Keratinocyte (primary cell): ENCODE results near the gene ATP8A2. TPM values are rescaled to one million over a fixed set of nuclear protein-coding genes. Genes with fewer than 3 reads are reported as not detected.
"Not testable (repeated sequence)": the region's sequence is repeated elsewhere in the genome, so short reads cannot be mapped to it uniquely, and the experiment has no call there.

ENCODE experiments used
- DNase-seq: peaks from one replicate; pipeline ENCODE4 v3.0.0-alpha.2; 2011; ENCODE audit warnings: low read depth, missing footprints, low spot score
- FAIRE-seq: peaks from 2 replicates; lab custom pipeline; 2011; peaks lifted over from hg19 to GRCh38; lab: Jason Lieb, UNC
- H2AFZ ChIP-seq: 2 replicates; pipeline ENCODE4 v1.6.0; 2012; ENCODE audit warnings: low read length, control low read depth, inconsistent platforms; ENCODE audit not compliant: control insufficient read depth
- H3K27ac ChIP-seq: 2 replicates; pipeline ENCODE4 v1.5.1; 2011; ENCODE audit warnings: low read length; ENCODE audit not compliant: control insufficient read depth, insufficient read depth
- H3K27me3 ChIP-seq: 3 replicates; pipeline ENCODE4 v1.6.0; 2011; ENCODE audit warnings: low read length; ENCODE audit not compliant: control insufficient read depth, insufficient read depth; ENCODE audit errors: extremely low read depth
- H3K36me3 ChIP-seq, 2 experiments: 2 replicates in 1 of 2; 3 replicates in 1 of 2; pipeline ENCODE4 v1.5.1; 2011; ENCODE audit warnings: low read length in 2 of 2, mild to moderate bottlenecking in 1 of 2; ENCODE audit not compliant: control insufficient read depth in 2 of 2, insufficient read depth in 2 of 2; ENCODE audit errors: extremely low read depth in 1 of 2
- H3K4me1 ChIP-seq: 3 replicates; pipeline ENCODE4 v1.5.1; 2011; ENCODE audit warnings: low read length; ENCODE audit not compliant: control insufficient read depth, insufficient read depth; ENCODE audit errors: extremely low read depth
- H3K4me2 ChIP-seq: 3 replicates; pipeline ENCODE4 v1.6.0; 2011; ENCODE audit warnings: low read depth, low read length; ENCODE audit not compliant: control insufficient read depth, insufficient read depth; ENCODE audit errors: extremely low read depth
- H3K4me3 ChIP-seq, 3 experiments: fragments of 200-600 bp in 1 of 3; sonication (generic) in 1 of 3; 2 replicates in 2 of 3; 3 replicates in 1 of 3; pipeline ENCODE4 v1.5.1; 2011 to 2016; ENCODE audit warnings: low read length in 3 of 3, mild to moderate bottlenecking in 3 of 3, control low read depth in 2 of 3, inconsistent platforms in 1 of 3, low read depth in 1 of 3, mixed read lengths in 1 of 3, mixed run types in 1 of 3, moderate library complexity in 1 of 3; ENCODE audit not compliant: control insufficient read depth in 2 of 3, insufficient read depth in 2 of 3; ENCODE audit errors: extremely low read depth in 1 of 3
- H3K79me2 ChIP-seq: 2 replicates; pipeline ENCODE4 v1.6.0; 2012; ENCODE audit warnings: low read length; ENCODE audit not compliant: control insufficient read depth, insufficient read depth
- H3K9ac ChIP-seq: 3 replicates; pipeline ENCODE4 v1.6.0; 2011; ENCODE audit warnings: low read length; ENCODE audit not compliant: control insufficient read depth, insufficient read depth; ENCODE audit errors: extremely low read depth
- H3K9me1 ChIP-seq: 3 replicates; pipeline ENCODE4 v1.6.0; 2011; ENCODE audit warnings: low read length; ENCODE audit not compliant: control insufficient read depth, insufficient read depth; ENCODE audit errors: extremely low read depth
- H3K9me3 ChIP-seq: 2 replicates; pipeline ENCODE4 v1.5.1; 2012; ENCODE audit warnings: low read depth, low read length; ENCODE audit not compliant: control insufficient read depth
- H4K20me1 ChIP-seq: 3 replicates; pipeline ENCODE4 v1.6.0; 2011; ENCODE audit warnings: low read length; ENCODE audit not compliant: control insufficient read depth, insufficient read depth; ENCODE audit errors: extremely low read depth
- CTCF ChIP-seq, 3 experiments: IDR thresholded peaks in 1 of 3; conservative IDR thresholded peaks in 1 of 3; optimal IDR thresholded peaks in 1 of 3; 2 replicates in 2 of 3; 3 replicates in 1 of 3; pipeline versions ENCODE3 to v1.5.1; 2011; ENCODE audit warnings: low read length in 3 of 3, mild to moderate bottlenecking in 3 of 3, moderate library complexity in 2 of 3, control low read depth in 1 of 3, inconsistent platforms in 1 of 3; ENCODE audit not compliant: insufficient read depth in 2 of 3; ENCODE audit errors: extremely low read depth in 1 of 3
- EZH2 ChIP-seq: IDR thresholded peaks from one replicate; pipeline ENCODE4 v1.6.1; 2012; ENCODE audit warnings: inconsistent platforms, mild to moderate bottlenecking, low read length, moderate library complexity
- dilution Hi-C: fragments of 300-500 bp; cut with MboI; formaldehyde crosslinking; loops from one replicate; pipeline ENCODE4 v1.7.0; 2020; ENCODE audit warnings: low sequenced_read_pairs; ENCODE audit not compliant: extremely low pct_ligation_motif_present
- polyA plus RNA-seq, 5 experiments: library from polyadenylated mRNA; depleted of rRNA in 3 of 5; stranded (reverse) in 3 of 5; stranded (forward) in 1 of 5; unstranded in 1 of 5; fragments of >200 nt; gene quantifications; 1 replicate in 1 of 5; 2 replicates in 3 of 5; 3 replicates in 1 of 5; pipeline versions ENCODE4 v1.2.1 to v1.2.3, GENCODE V29; 2011 to 2012; ENCODE audit warnings: missing spikeins in 2 of 5, low read depth in 1 of 5, low replicate concordance in 1 of 5

ATP8A2 gene
- polyA plus RNA-seq, 1 donor (not counting 4 experiments of a cell fraction or from before 2014, with no cell fraction given), result 0.16 TPM

- H3K9ac ChIP-seq, DNase-seq, FAIRE-seq, H3K79me2 ChIP-seq, H3K4me1 ChIP-seq, H3K4me2 ChIP-seq, H3K9me3 ChIP-seq, H3K9me1 ChIP-seq, H3K36me3 ChIP-seq, H3K4me3 ChIP-seq, H3K27me3 ChIP-seq, dilution Hi-C loops, H2AFZ ChIP-seq, H3K27ac ChIP-seq, H4K20me1 ChIP-seq: not testable (repeated sequence)
Observed at GRCh38 chr13:26069642-26070041, 697.9 kb downstream of the ATP8A2 start.

- DNase-seq (no peak), FAIRE-seq (no peak)
- no peaks in the 10 kb centered on the region for H3K9me3 ChIP-seq
- H3K9me1 ChIP-seq, result no peaks in the 10 kb centered on the region
- peaks cover 2% of the 10 kb centered on the region for H3K4me1 ChIP-seq
- dilution Hi-C loops, result no loop called here
- no peaks in the 10 kb centered on the region for H3K27me3 ChIP-seq
- no peaks in the 10 kb centered on the region for H3K36me3 ChIP-seq
- no peak overlapping the region for H2AFZ ChIP-seq
- no peak overlapping the region for H3K4me3 ChIP-seq
- no peak overlapping the region for H3K9ac ChIP-seq
- H4K20me1 ChIP-seq, result no peaks in the 10 kb centered on the region
- H3K27ac ChIP-seq, result no peak overlapping the region
- TF ChIP-seq CTCF (optimal IDR thresholded peaks at IDR 0.05 in 1 of 3, IDR thresholded peaks at IDR 0.05 in 1 of 3, conservative IDR thresholded peaks at IDR 0.05 in 1 of 3; ENCODE audit: extremely low read depth in 1 of 3, insufficient read depth in 2 of 3, low read length in 3 of 3) (no peak), EZH2 (no peak)
- no peak overlapping the region for H3K4me2 ChIP-seq
- H3K79me2 ChIP-seq, result no peaks in the 10 kb centered on the region
Observed at GRCh38 chr13:26071691-26072090, 699.9 kb downstream of the ATP8A2 start.

- H3K27ac ChIP-seq, H3K4me2 ChIP-seq, dilution Hi-C loops, H3K36me3 ChIP-seq, DNase-seq, H3K4me1 ChIP-seq, H3K9me3 ChIP-seq, H2AFZ ChIP-seq, H3K9ac ChIP-seq, H3K79me2 ChIP-seq, H3K9me1 ChIP-seq, H3K27me3 ChIP-seq, H4K20me1 ChIP-seq, H3K4me3 ChIP-seq: not testable (repeated sequence)
- FAIRE-seq, result peak; percentile 99
Observed at GRCh38 chr13:26072335-26072734, 700.6 kb downstream of the ATP8A2 start.
